Uterus (tissue), 4 donors: Measurements from ENCODE around the gene TCEANC. TPM values are rescaled to one million over a fixed set of nuclear protein-coding genes. Genes with fewer than 3 reads are reported as not detected.
A peak's percentile ranks its signal among the peaks of the same experiment; 100 is the strongest.
"Not testable (repeated sequence)": the region's sequence is repeated elsewhere in the genome, so short reads cannot be mapped to it uniquely, and the experiment has no call there.

ENCODE experiments used
- DNase-seq, 2 donors: peaks; one replicate each; pipeline ENCODE4 v3.0.0-alpha.2; 2019 to 2020
- H3K27ac ChIP-seq, 2 donors: fragments of 200-600 bp; sonication (generic); 1 replicate in 1 of 2; 2 replicates in 1 of 2; pipeline ENCODE4 v1.5.1; 2016 to 2018
- H3K27me3 ChIP-seq, 2 donors: fragments of 200-600 bp; sonication (generic); one replicate each; pipeline ENCODE4 v1.5.1; 2018 to 2019; ENCODE audit warnings: control low read depth in 1 of 2
- H3K36me3 ChIP-seq, 2 donors: fragments of 200-600 bp; sonication (generic); one replicate each; pipeline ENCODE4 v1.5.1; 2019; ENCODE audit warnings: control low read depth in 1 of 2
- H3K4me1 ChIP-seq, 2 donors: fragments of 200-600 bp; sonication (generic); one replicate each; pipeline ENCODE4 v1.5.1; 2018 to 2019; ENCODE audit warnings: control low read depth in 1 of 2
- H3K4me3 ChIP-seq, 2 donors: fragments of 200-600 bp; sonication (generic); 1 replicate in 1 of 2; 2 replicates in 1 of 2; pipeline ENCODE4 v1.5.1; 2018 to 2019; ENCODE audit warnings: mild to moderate bottlenecking in 1 of 2
- H3K9me3 ChIP-seq, 2 donors: fragments of 200-600 bp; sonication (generic); one replicate each; pipeline ENCODE4 v1.5.1; 2019; ENCODE audit warnings: control low read depth in 1 of 2
- POLR2A ChIP-seq, 2 donors: fragments of 450-650 bp; IDR thresholded peaks; one replicate each; pipeline ENCODE4 v1.6.1; 2016; ENCODE audit warnings: antibody characterized with exemption in 2 of 2, mild to moderate bottlenecking in 1 of 2, moderate library complexity in 1 of 2
- intact Hi-C: fragments of 100-400 bp; cut with DNase I; formaldehyde crosslinking; loops from one replicate; pipeline ENCODE4 v1.15.1; 2023; ENCODE audit warnings: low total_unique reads
- total RNA-seq, 4 donors: library from RNA; depleted of rRNA in 3 of 4; stranded (reverse); fragments of >200 nt in 3 of 4; gene quantifications; one replicate each; pipeline versions ENCODE4 v1.1.0 to v1.2.4, GENCODE V29; 2014 to 2023
- TF ChIP-seq, protein P1 (sequence below), 4 experiments: fragments of 200-600 bp in 2 of 4; fragments of 450-650 bp in 2 of 4; sonication (generic) in 2 of 4; IDR thresholded peaks; one replicate each; pipeline ENCODE4 v1.5.1; 2016 to 2019; ENCODE audit warnings: antibody characterized with exemption in 4 of 4, mild to moderate bottlenecking in 2 of 4, moderate library complexity in 1 of 4
- donor health status: DM: yes; HTN: yes; CAD: no.

TCEANC gene
- total RNA-seq, 4 donors from 2014 or later: 1.5 to 9.2 (median 5.7) TPM

- no peak overlapping the region for H3K4me3 ChIP-seq
These were observed 11.1 kb downstream of the TCEANC start for GRCh38 chrX:13664020-13664419.

DNA sequence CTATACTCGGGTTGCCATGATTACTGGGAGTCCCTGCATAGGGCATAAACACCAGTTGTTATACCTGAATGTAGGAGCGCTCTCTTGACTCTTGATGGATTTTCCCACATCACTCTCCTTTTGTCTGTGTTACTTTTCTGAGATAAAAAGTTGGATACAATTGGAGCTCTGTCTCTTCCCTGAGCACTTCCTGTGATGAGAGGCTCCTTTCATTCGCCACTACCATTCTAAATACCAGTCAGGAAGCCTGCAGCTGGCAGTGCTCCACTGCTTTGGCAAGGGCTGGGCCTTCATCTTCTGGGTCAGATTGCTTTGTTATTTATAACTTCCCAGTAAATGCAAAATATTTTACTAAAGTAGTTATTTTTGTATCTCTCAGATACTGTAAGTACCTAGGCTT lies 13.9 kb downstream of the TCEANC start:
- Histone ChIP-seq H3K36me3 (no peaks in the 10 kb centered on the region), H3K4me3 (no peak overlapping the region), H3K27me3 (no peaks in the 10 kb centered on the region), H3K4me1 (no peaks in the 10 kb centered on the region), H3K27ac (peak overlapping the region; percentile 7 to 64), H3K9me3 (no peaks in the 10 kb centered on the region)
- DNase-seq: no peak
- intact Hi-C loops: no loop called here
- no peak for TF ChIP-seq POLR2A (IDR thresholded peaks at IDR 0.05)
- TF ChIP-seq, protein P1, sequence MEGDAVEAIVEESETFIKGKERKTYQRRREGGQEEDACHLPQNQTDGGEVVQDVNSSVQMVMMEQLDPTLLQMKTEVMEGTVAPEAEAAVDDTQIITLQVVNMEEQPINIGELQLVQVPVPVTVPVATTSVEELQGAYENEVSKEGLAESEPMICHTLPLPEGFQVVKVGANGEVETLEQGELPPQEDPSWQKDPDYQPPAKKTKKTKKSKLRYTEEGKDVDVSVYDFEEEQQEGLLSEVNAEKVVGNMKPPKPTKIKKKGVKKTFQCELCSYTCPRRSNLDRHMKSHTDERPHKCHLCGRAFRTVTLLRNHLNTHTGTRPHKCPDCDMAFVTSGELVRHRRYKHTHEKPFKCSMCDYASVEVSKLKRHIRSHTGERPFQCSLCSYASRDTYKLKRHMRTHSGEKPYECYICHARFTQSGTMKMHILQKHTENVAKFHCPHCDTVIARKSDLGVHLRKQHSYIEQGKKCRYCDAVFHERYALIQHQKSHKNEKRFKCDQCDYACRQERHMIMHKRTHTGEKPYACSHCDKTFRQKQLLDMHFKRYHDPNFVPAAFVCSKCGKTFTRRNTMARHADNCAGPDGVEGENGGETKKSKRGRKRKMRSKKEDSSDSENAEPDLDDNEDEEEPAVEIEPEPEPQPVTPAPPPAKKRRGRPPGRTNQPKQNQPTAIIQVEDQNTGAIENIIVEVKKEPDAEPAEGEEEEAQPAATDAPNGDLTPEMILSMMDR (IDR thresholded peaks at IDR 0.05): no peak

More at GRCh38 chrX:13664020-13664419, 11.1 kb downstream of the TCEANC start:
- no peaks in the 10 kb centered on the region for H3K36me3 ChIP-seq
- TF ChIP-seq, protein P1 (IDR thresholded peaks at IDR 0.05): no peak
- TF ChIP-seq POLR2A (IDR thresholded peaks at IDR 0.05): no peak
- intact Hi-C loops: no loop called here
- H3K27ac ChIP-seq: peak overlapping the region; percentile 77 to 83
- H3K4me1 ChIP-seq: no peaks in the 10 kb centered on the region
- H3K9me3 ChIP-seq: no peaks in the 10 kb centered on the region
- H3K27me3 ChIP-seq: no peaks in the 10 kb centered on the region
- DNase-seq: no peak

DNA sequence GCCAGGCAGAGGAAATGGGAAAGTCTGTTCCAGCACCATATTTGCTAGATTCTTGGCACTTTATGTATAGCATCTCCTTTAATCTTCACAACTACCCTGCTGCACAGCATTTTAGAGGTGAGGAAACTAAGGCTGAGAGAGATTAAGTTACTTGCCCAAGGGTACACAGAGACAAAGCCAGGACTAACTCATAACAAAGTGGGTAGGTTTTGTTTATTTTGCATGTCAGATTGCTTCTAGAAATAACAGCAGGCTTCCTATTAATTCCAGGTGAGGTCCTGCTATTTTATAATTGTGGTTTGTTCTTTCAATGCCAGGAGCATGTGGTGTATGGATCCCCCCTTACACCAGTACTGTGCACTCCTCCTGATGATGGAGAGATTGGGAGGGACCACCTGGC lies 15.0 kb downstream of the TCEANC start:
- intact Hi-C loops: no loop called here
- Histone ChIP-seq H3K4me3 (no peak overlapping the region), H3K27ac (peak overlapping the region; percentile 63 to 64), H3K9me3 (no peaks in the 10 kb centered on the region), H3K4me1 (no peaks in the 10 kb centered on the region), H3K36me3 (no peaks in the 10 kb centered on the region), H3K27me3 (no peaks in the 10 kb centered on the region)
- DNase-seq: no peak
- TF ChIP-seq, protein P1 (IDR thresholded peaks at IDR 0.05): no peak
- no peak for TF ChIP-seq POLR2A (IDR thresholded peaks at IDR 0.05)

DNA sequence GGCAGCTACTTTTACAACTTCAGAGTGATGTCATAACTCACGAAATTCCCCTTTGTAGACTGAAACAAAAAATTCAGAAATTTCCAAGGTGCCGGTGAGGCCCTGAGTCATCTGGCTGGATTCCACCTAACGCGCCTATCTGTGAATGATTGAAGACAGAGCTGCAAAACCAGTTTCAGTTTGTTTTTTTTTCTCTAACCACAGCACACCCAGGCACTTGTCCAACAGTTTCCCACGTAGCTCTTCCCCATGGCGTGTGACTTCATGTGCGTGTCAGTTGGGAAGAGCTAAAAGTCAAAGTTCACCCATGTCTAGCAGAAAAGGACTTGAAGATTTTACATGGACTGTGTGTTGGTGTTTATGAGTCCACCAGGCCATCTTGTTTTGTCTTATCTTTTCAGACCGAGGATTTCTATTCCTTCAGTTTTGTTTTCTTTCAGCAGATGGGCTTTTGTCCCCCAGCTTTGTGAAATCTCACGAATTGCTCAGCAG lies 16.4 kb downstream of the TCEANC start:
- no peaks in the 10 kb centered on the region for H3K4me1 ChIP-seq
- DNase-seq: peak; percentile 77 to 83
- no peaks in the 10 kb centered on the region for H3K36me3 ChIP-seq
- no peaks in the 10 kb centered on the region for H3K9me3 ChIP-seq
- no peaks in the 10 kb centered on the region for H3K27me3 ChIP-seq
- TF ChIP-seq POLR2A (IDR thresholded peaks at IDR 0.05): no peak
- TF ChIP-seq, protein P1 (IDR thresholded peaks at IDR 0.05): no peak
- intact Hi-C loops: no loop called here
- H3K27ac ChIP-seq: peak overlapping the region; percentile 63 to 67
- no peak overlapping the region for H3K4me3 ChIP-seq

DNA sequence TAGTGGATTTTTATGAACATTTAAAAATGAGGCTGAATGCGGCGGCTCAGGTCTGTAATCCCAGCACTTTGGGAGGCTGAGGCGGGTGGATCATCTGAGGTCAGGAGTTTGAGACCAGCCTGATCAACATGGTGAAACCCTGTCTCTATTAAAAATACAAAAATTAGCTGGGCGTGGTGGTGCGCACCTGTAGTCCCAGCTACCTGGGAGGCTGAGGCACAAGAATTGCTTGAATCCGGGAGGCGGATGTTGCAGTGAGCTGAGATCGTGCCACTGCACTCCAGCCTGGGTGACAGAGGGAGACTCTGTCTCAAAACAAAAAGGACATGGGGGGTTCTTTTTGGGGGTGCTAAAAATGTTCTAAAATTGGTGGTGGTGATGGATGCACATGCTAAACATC lies 16.8 kb downstream of the TCEANC start:
- intact Hi-C loops: not testable (repeated sequence)
- H3K27ac ChIP-seq: peak overlapping the region; percentile 63 to 67

GRCh38 chrX:13670197-13670596 lies 17.3 kb downstream of the TCEANC start:
- DNase-seq: no peak
- TF ChIP-seq POLR2A (IDR thresholded peaks at IDR 0.05): no peak
- Histone ChIP-seq H3K9me3 (no peaks in the 10 kb centered on the region), H3K36me3 (no peaks in the 10 kb centered on the region), H3K27ac (peak overlapping the region; percentile 63 to 67), H3K4me3 (no peak overlapping the region), H3K4me1 (no peaks in the 10 kb centered on the region), H3K27me3 (no peaks in the 10 kb centered on the region)
- intact Hi-C loops: no loop called here

More for the DNA sequence above, 16.8 kb downstream of the TCEANC start:
- H3K36me3 ChIP-seq, H3K9me3 ChIP-seq, H3K4me1 ChIP-seq, DNase-seq, H3K27me3 ChIP-seq, H3K4me3 ChIP-seq: not testable (repeated sequence)
